IMR-90 (cell line): ENCODE data around the gene C16orf86.

Source experiments
- CTCF ChIP-seq: conservative IDR thresholded peaks from 2 replicates; pipeline ENCODE4 v1.5.1; 2012; ENCODE audit warnings: mild to moderate bottlenecking, low read depth, low read length, improper control_type of control experiment
- ELK1 ChIP-seq: fragments of 150-350 bp; IDR thresholded peaks from 2 replicates; pipeline ENCODE4 v1.6.1; 2016; ENCODE audit warnings: low read depth, mild to moderate bottlenecking, low read length, moderate library complexity, borderline replicate concordance
- FOS ChIP-seq: fragments of 150-350 bp; IDR thresholded peaks from 2 replicates; pipeline ENCODE4 v1.6.1; 2016; ENCODE audit warnings: low read depth, low read length
- NFE2L2 ChIP-seq: fragments of 150-350 bp; IDR thresholded peaks from 2 replicates; pipeline ENCODE4 v1.6.1; 2016; ENCODE audit warnings: low read depth, mild to moderate bottlenecking, low read length
- POLR2A ChIP-seq: IDR thresholded peaks from 2 replicates; pipeline ENCODE4 v1.6.1; 2012; ENCODE audit warnings: mild to moderate bottlenecking, low read depth, low read length
- RAD21 ChIP-seq: IDR thresholded peaks from 2 replicates; pipeline ENCODE4 v1.6.1; 2012; ENCODE audit warnings: low read length, improper control_type of control experiment
- RFX5 ChIP-seq: IDR thresholded peaks from 2 replicates; pipeline ENCODE4 v1.8.0; 2012; ENCODE audit warnings: low read depth, mild to moderate bottlenecking, low read length, moderate library complexity
- USF2 ChIP-seq: fragments of 150-350 bp; IDR thresholded peaks from 2 replicates; pipeline ENCODE4 v1.6.1; 2017; ENCODE audit warnings: mild to moderate bottlenecking, antibody characterized with exemption, low read length, low read depth

GRCh38 chr16:67660564-67661028 lies 6.0 kb upstream of the C16orf86 start, which contains the start of gene PARD6A:
- no peak for TF ChIP-seq CTCF
- TF ChIP-seq FOS = no peak
- 0 out of 2 replicates have a peak, but pooled peaks have one; percentile 61 for TF ChIP-seq POLR2A
- 0 out of 2 replicates have a peak, but pooled peaks have one; percentile 29 for TF ChIP-seq USF2
- TF ChIP-seq RFX5 = no peak; the same call in 1 of the 2 replicates
- no peak for TF ChIP-seq RAD21
- no peak for TF ChIP-seq NFE2L2
- no peak for TF ChIP-seq ELK1
